H1 (cell line): Measurements from ENCODE around the gene MOV10L1. TPM values are rescaled to one million over a fixed set of nuclear protein-coding genes. Genes with fewer than 3 reads are reported as not detected.

ENCODE experiments used
- CTBP2 ChIP-seq: IDR thresholded peaks from 2 replicates; pipeline ENCODE4 v1.7.0; 2011; ENCODE audit warnings: borderline replicate concordance, mild to moderate bottlenecking, moderate library complexity, mixed read lengths, low read length; ENCODE audit not compliant: insufficient read depth, insufficient read length
- E2F6 ChIP-seq: IDR thresholded peaks from 2 replicates; pipeline ENCODE4 v1.6.1; 2012; ENCODE audit warnings: inconsistent platforms
- JUND ChIP-seq: IDR thresholded peaks from 2 replicates; pipeline ENCODE4 v1.6.1; 2011; ENCODE audit warnings: mild to moderate bottlenecking, improper control_type of control experiment, low read length
- KDM4A ChIP-seq: IDR thresholded peaks from one replicate; pipeline ENCODE4 v1.7.1; 2012; ENCODE audit warnings: low read depth, mild to moderate bottlenecking, moderate library complexity, low read length, inconsistent platforms; ENCODE audit not compliant: severe bottlenecking
- PHF8 ChIP-seq: fragments of 200-600 bp; sonication (generic); conservative IDR thresholded peaks from 2 replicates; pipeline ENCODE4 v1.7.1; 2012; ENCODE audit warnings: low read depth, mild to moderate bottlenecking, inconsistent platforms, low read length, moderate library complexity
- RAD21 ChIP-seq, 2 experiments: IDR thresholded peaks in 1 of 2; conservative IDR thresholded peaks in 1 of 2; 2 replicates each; pipeline ENCODE4 v1.6.1; 2011; ENCODE audit warnings: low read depth in 2 of 2, low read length in 2 of 2, improper control_type of control experiment in 1 of 2, inconsistent platforms in 1 of 2, mild to moderate bottlenecking in 1 of 2, moderate library complexity in 1 of 2
- SP2 ChIP-seq: IDR thresholded peaks from 2 replicates; pipeline ENCODE4 v1.6.1; 2012; ENCODE audit warnings: mild to moderate bottlenecking, low read length, inconsistent platforms
- TAF1 ChIP-seq: IDR thresholded peaks from 2 replicates; pipeline ENCODE4 v1.6.1; 2011; ENCODE audit warnings: mild to moderate bottlenecking, low read depth, low read length
- TAF7 ChIP-seq: optimal IDR thresholded peaks from 2 replicates; pipeline ENCODE3; 2011; ENCODE audit warnings: low read depth, mild to moderate bottlenecking, inconsistent platforms, low read length, moderate library complexity, borderline replicate concordance
- TCF12 ChIP-seq: IDR thresholded peaks from 2 replicates; pipeline ENCODE4 v1.6.1; 2011; ENCODE audit warnings: low read depth, mild to moderate bottlenecking, low read length
- YY1 ChIP-seq: IDR thresholded peaks from 2 replicates; pipeline ENCODE4 v1.6.1; 2011; ENCODE audit warnings: low read depth, mild to moderate bottlenecking, low read length
- polyA plus RNA-seq, 7 experiments: library from polyadenylated mRNA; depleted of rRNA in 3 of 7; stranded (reverse) in 5 of 7; unstranded in 2 of 7; fragments of >200 nt in 5 of 7; fragments of 200-250 nt in 2 of 7; gene quantifications; 1 replicate in 5 of 7; 2 replicates in 1 of 7; 4 replicates in 1 of 7; pipeline versions ENCODE4 v1.2.1 to v1.2.3, GENCODE V29; 2011 to 2013; ENCODE audit warnings: missing spikeins in 2 of 7, mixed read lengths in 2 of 7
- total RNA-seq: library from RNA; stranded (reverse); fragmentation: NEBNext Ultra II Directional; extraction: Animal tissue kit (Norgen Biotek cat#: 25700); gene quantifications from 2 replicates; pipeline ENCODE4 v1.2.1, GENCODE V29; 2021

The MOV10L1 gene
- total and polyA plus RNA-seq, 2 of the 8 experiments (the other 6 are each of a cell fraction or from before 2014, with no cell fraction given): 0.32 TPM; not detected in 1

GRCh38 chr22:50190941-50191741, 101.3 kb downstream of the MOV10L1 start (continued):
- TF ChIP-seq TAF1 (no peak), KDM4A (no peak), JUND (no peak), YY1 (no peak), CTBP2 (no peak), PHF8 (no peak), RAD21 (IDR thresholded peaks at IDR 0.05 in 1 of 2, conservative IDR thresholded peaks at IDR 0.05 in 1 of 2; ENCODE audit: low read depth in 2 of 2, low read length in 2 of 2) (no peak), SP2 (no peak), E2F6 (no peak), TCF12 (no peak), TAF7 (no peak)
